Stimulated activated CD4-positive, alpha-beta T cell treated with anti-CD3 and anti-CD28 coated beads, Interleukin-4, amount 100 ng/mL, for 48 hours (primary cell): Measurements from ENCODE around the gene COPG2.
"Not testable (repeated sequence)": the region's sequence is repeated elsewhere in the genome, so short reads cannot be mapped to it uniquely, and the experiment has no call there.

ENCODE experiments used
- DNase-seq, 2 donors: peaks; one replicate each; pipeline ENCODE4 v3.0.0-alpha.2; 2020; ENCODE audit warnings: low read depth in 2 of 2

The COPG2 gene

DNA sequence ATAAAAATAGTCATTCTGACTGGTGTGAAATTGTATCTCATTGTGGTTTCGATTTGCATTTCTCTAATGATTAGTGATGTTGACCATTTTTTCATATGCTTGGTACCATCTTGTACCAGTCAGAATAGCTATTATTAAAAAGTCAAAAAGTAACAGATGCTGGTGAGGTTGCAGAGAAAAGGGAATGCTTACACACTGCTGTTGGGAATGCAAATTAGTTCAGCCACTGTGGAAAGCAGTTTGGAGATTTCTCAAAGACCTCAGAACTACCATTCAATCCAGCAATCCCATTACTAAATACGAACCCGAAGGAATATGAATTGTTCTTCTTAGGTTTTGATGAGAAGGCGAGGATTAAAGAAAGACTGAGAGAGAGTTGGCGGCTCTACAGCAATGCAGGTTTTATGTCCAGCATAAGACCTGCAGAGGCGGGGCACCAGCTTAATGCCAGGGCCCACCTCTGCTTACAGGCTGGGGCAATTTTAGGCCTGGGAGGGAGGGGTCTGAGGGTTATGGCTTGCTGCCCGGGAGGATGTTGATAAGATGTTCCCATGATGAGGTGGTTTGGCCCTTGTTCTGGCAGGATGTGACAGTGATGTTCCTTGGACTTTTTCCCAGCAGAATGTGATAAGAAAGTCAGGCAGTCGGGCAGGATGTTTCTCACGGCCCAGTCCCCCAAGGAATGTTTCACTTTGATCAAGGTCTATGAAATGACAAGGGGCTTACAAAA lies 102.2 kb downstream of the COPG2 start:
- DNase-seq, result no peak

DNA sequence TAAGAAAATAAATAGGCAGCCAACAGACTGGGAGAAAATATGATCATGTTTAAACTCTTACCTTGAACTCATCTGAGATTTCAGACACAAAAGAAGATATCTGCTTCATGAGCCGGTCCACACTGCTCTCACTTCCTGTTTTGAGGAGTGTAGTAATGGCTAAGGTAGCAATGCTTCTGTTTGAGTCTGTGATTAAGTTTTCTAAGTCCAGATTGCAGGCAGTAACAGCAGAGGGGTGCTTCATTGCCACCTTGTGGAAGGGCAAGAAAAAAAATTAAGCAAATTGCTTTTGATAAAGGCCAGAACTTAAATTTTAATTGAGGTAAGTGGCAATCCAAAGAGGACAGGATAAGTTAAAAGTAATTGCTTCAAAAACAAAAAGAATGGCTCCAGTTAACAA lies 107.6 kb downstream of the COPG2 start:
- no peak for DNase-seq

DNA sequence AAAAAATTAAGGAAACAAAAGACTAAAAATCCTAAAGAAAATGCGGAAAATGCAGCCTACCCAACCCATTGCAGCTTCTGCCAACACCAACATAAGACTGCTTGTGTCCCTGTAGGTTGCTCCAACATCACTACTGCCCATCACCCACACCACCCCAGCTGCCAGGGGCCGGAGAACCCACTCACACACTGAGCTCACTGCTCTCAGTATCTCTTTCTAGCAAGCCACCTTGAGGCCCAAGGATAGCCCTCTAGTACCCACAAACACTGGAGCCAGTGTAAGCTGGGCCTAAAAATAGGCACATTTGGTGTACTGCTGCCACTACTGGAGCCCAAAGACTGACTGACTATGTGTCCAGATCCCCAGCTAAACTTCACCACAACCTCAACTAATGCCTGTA lies 109.4 kb downstream of the COPG2 start:
- DNase-seq, result no peak

DNA sequence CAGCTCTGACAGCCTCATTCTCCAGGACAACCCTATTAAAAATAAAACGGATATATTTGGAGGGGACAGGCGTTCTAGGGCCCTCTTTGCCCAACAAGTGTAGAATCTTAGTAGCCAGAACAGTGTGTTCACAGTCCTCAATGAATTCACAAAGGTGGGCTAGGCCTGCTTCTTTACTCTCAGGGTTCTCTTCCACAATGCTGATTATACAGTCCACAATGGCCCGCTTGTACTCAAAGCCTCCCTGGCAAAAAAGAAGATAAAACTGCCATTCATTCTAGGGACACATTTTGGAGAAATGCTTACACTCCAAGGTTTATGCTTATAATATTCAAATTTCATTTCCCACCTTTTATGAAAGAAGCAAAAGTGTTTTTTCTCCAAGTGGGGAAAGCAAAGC lies 114.1 kb downstream of the COPG2 start:
- no peak for DNase-seq

DNA sequence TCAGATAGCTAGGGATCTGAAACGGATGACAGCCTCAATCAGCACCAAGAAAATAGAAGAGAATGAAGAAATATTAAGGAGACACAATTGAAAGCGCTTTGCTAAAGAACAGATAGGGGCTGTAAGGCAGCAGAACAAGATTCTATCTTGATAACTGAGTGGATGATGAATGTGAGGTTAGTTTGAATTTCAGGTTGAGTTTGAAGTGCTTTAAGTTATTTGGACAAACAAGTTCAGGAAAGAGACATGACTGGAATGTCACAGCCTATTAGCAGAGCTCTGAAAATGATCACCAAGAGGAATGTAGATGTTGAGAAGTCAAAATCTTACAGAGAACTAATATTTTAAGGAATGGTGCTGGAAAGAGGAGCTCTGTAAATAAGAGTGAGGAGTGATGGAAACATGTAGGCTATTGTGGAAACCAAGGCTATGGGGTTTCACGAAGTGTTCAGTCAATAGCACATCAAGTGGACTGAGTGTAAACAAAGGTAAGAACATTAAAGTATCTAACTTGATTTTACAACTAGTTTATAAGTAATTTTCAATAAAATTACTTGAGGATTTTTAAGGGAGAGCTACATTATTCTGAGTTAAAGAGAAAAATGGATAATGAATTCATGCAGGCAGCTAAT lies 115.0 kb downstream of the COPG2 start:
- DNase-seq, result no peak

DNA sequence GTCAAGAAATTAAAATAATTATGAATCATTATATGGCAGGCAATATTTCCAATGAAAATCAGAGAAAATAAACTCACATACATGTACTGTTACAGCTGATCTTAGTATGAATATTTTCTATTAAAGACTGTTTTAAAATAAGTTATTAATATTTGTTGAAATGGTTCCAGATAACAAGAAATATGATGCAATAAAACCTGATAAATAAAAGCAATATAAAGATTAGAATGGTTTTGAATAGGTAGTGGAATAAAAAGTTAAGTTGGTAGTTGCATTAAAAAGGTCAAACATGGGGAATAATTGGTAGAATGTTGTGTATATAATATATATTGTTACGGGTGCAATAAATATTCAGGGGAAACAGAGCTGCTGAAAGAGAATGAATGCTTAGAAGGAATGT lies 124.2 kb downstream of the COPG2 start:
- DNase-seq, result no peak

DNA sequence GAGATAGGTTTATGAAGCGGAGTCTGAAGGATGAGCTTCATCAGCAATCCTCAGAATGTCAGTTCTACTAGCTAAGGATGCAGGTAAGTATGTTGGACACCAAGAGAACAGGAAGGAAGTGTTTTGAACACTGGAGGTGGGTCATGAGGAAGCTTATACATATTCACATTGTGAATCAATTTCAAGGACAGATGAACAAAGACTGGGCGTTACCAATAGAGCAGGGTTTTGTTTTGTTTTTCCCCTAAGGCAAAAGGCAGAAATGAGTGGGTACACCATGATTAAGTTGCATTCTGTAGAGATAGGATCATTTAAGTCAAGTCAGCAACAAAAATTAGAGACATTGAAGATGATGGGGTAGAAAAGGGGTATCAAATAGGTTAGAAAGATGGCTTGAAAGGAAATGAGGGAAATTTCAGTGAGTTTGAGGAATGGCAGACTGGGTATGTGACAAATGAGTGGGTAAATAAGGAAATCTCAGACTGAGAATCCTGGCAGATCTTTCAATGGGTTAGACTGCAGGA lies 125.0 kb downstream of the COPG2 start:
- DNase-seq, result no peak

DNA sequence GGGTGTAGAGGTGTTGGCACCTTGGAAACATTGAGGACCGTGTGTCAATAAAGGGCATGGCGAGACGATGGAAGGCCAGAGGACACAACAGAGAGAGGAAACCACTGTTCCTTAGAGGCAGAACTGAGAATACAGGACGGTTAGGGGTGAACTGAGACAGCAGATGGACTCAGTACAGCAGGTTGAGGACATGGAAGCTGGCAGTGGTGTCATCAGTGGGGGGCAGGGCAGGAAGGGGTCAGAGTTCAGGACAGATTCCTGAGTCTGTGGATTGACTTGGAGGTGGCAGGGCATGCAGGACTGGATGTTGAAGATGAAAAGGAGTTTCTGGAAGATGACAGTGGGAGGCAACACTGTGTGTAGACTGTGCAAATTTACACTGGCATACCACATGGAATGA lies 126.3 kb downstream of the COPG2 start:
- not testable (repeated sequence) for DNase-seq

DNA sequence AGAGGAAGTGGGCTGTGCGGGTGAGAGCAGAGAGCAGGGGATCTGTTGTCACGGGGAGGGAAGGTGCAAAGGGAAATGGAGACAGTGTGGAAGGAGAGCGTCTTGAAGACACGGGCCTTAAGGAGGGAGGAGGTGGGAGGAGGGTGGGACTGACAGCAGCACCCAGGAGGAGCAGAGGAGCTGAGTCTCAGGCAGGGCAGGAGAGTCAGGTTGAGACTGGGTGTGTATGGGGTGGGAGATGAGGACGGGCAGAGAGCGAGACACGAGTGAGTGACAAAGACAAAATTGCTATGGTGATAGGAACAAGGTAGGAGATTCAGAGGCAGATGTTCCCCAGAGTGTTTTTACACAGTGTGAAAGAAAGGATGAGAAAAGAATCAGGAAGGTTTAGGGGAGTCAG lies 127.3 kb downstream of the COPG2 start:
- DNase-seq, result not testable (repeated sequence)

DNA sequence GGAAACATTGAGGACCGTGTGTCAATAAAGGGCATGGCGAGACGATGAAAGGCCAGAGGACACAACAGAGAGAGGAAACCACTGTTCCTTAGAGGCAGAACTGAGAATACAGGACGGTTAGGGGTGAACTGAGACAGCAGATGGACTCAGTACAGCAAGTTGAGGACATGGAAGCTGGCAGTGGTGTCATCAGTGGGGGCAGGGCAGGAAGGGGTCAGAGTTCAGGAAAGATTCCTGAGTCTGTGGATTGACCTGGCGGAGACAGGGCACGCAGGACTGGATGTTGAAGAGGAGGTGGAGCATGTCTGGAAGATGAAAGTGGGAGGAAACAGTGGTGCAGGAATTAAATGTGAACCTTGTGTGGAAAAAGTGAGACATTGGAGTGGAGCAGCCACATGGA lies 130.7 kb downstream of the COPG2 start:
- not testable (repeated sequence) for DNase-seq

DNA sequence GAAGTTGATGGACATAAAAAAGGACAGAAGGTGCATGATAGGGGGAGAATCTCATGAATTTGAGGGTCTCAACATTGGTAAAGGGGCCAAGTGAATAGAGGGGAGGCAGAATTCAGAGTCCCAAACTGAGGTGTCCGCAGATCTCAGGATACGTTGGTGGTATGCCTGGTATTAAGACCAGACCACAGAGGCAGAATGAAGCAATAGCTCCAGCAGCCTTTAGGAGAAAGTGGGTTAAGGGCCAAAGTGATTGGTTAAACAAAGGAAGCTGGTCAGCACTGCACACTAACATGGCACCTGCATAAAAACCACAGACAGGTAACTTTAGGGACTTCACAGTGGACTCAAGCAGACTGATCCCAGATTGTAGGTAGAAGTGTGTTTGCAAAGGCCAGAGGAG lies 139.1 kb downstream of the COPG2 start:
- DNase-seq, result no peak

DNA sequence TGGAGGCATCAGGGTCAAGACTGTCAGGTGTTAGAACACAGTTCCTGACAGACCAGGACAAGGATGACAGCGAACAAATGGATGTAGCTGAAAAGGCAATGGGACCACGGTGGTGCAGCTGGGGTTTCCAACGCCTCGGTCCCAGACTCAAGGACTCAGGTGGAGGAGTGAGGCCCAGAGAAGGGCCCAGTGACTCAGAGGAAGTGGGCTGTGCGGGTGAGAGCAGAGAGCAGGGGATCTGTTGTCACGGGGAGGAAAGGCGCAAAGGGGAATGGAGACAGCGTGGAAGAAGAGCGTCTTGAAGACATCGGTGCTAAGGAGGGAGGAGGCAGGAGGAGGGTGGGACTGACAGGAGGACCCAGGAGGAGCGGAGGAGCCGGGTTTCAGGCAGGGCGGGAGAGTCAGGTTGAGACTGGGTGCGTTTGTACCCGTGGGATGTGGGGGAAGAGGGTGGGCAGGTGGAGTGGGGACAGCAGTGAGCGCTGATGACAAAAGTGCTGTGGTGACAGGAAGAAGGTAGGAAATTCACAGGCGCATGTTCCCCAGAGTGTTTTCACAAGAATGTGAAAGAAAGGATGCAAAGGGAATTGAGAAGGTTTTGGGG lies 140.7 kb downstream of the COPG2 start:
- not testable (repeated sequence) for DNase-seq

DNA sequence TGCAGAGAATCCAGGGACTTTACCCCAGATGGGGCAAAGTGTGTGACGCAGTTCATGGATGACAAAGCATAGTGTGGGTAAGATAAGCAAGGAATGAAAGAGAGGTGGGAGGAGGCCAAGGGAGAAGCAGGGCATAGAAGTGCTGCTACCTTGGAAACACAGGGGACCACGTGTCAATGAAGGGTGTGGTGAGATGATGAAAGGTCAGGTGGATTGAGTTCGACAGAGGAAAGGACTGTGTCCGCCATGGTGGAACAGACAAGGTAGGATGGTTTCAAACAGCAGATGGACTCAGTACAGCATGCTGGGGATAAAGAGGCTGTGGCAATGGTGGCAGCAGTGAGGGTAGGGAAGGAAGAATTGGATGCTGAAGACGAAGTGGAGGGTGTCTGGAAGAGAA lies 143.9 kb downstream of the COPG2 start:
- no peak for DNase-seq

DNA sequence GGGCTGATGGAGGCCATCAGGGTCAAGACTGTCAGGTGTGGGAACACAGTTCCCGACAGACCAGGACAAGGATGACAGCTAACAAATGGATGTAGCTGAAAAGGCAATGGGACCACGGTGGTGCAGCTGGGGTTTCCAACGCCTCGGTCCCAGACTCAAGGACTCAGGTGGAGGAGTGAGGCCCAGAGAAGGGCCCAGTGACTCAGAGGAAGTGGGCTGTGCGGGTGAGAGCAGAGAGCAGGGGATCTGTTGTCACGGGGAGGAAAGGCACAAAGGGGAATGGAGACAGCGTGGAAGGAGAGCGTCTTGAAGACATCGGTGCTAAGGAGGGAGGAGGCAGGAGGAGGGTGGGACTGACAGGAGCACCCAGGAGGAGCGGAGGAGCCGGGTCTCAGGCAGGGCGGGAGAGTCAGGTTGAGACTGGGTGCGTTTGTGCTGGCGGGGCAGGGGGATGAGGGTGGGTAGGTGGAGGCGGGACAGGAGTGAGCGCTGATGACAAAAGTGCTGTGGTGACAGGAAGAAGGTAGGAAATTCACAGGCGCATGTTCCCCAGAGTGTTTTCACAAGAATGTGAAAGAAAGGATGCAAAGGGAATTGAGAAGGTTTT lies 144.9 kb downstream of the COPG2 start:
- DNase-seq, result not testable (repeated sequence)

DNA sequence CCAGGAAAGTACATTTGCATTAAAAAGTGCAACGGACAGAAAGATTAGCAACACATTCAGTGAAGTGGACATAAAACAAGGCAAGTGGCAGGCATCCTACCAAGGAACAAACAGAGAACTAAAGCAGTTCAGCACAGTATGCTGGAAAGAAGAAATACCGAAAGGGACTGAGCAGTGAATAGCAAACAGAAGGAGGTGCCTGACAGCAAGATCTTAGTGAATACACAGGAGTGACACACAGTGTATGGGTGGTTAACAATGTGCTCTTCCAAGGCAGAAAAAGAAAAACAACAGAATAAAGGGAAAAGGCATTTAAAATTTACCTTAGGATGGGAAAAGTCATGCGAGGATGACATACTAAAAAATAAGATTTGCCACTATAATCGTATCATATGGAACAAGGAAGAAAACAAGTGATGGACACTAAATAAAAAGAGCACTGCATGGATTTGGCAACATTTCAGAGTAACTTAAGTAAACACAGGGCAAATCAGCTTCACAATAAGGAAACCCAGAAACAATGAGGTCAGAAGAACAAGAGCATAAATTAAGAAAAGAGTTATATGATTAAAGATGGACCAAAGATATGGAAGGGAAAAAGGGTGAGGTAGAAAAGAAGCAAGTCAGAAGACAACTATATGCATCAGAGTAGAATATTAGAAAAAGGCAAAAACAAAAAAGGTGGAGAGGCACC lies 147.1 kb downstream of the COPG2 start:
- no peak for DNase-seq

DNA sequence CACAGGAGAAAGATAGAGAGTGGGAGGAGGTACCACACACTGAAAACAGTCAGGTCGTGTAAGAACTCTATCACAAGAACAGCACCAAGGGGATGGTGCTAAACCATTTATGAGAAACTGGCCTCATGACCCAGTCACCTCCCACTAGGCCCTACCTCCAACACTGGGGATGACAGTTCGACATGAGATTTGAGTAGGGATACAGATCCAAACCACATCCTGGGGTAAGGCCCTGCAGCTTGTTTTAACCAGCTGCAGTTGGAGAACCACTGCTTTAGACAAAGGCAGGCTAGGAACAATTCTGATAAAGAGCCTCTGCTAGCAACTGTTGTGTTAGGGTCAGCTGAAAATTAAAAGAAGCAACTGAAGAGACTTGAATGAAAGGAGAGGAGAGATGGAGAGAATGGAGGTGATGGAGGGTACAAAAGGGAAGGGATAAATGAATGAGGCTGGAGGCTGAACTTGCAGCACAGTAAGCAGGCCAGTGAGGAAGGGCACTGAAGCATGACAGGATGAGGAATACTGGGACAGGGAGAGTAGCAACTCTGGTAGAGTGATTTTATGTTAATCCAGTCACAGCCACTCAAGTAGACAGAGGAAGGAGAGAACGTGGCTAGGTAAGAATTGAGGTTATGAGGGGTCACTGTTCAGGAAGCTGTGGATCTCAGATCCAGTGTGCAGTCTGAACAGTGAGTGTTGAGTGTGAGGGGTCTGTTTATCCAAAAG lies 153.1 kb downstream of the COPG2 start:
- DNase-seq, result no peak

DNA sequence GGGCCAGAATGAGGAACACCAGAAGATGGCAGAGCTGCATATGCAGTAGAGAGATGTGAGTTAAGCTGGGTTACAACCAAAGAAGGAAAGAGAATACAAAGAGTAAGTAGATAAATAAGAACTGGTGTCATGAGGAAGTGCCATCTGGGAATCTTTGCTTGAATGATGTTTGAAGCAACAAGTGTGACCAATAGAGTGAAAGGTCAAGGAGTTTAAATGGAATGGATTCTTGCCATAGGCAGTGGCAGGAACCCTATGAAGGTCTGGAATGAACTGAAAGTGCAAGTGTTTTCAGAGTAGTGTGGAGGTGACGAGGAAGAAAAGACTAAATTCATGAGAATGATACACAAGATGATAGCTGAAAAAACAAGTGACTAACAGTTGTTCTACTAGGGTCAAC lies 155.1 kb downstream of the COPG2 start:
- no peak for DNase-seq

DNA sequence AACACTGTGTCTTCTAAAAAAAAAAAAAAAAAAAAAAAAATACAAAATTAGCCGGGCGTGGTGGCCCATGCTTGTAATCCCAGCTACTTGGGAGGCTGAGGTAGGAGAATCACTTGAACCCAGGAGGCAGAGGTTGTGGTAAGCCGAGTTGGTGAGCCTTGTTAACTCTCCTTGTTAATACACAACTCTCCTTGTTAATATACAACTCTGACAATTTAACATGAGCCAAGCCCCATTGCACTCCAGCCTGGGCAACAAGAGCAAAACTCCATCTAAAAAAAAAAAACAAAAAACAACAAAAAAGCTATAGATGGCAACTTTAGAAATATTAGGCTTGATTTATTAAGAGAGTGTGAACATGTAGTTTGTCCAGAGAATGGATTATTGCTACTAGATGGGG lies 156.5 kb downstream of the COPG2 start:
- DNase-seq, result not testable (repeated sequence)

DNA sequence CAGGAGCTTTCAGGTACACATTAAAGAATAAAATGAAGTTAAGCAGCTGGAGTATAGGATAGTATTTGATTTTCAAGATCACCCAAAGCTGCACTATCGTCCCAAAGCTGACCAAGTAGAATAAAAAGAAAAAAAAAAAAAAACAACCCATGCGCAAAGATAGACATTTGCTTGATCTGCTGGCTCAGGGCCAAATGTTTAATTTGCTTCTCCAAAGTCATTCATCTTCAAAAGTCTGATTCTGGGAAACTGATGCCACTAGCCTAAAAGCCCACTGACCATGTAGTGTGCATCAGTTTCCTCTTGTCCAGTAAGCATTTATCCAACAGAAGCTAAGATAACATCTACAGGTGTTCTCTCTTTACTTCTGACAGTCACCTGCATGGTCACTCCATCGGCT lies 162.2 kb downstream of the COPG2 start:
- no peak for DNase-seq

DNA sequence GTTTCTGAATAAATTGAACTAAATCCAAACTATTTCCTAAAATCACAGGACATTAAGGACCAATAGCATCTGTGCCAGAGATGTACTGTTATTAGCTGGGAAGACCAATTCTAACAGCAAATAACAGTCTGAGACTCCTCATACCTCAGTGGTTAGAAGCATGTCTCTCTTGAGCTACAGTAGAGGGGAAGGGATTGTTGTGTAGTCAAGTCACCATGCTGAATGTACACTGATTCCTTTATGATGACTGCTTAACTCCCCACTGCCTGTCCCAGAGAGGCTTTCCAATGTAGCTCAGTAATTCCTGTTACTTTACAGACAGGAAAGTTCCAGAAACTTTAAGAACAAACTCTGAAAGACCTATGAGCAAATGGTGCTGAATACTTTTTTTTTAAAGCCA lies 162.8 kb downstream of the COPG2 start:
- DNase-seq, result no peak

DNA sequence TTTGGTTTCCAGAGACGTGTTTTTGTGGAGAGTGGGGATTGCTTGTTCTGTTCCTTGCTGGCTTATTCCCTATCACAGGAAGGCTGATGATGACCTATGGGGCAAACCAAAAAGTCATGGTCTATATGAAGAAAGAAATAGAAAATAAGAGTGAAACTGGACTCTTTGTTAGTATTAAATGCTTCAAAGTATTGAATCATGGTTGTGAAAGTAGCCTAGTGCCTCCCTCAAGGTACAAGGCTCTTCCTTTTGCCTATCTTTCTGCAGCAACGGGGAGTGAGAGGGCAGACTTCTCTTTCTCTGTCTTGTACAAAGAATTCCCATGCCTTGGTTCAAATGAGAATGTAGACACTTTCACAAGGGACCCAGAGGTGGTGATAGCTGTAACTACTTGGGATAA lies 167.6 kb downstream of the COPG2 start:
- no peak for DNase-seq
